Islet of Langerhans (tissue), 1 donor: ENCODE measurements around the gene PUDP.
"Not testable (repeated sequence)": the region's sequence is repeated elsewhere in the genome, so short reads cannot be mapped to it uniquely, and the experiment has no call there.

Source experiments
- FAIRE-seq: peaks from one replicate; lab custom pipeline; 2011; peaks lifted over from hg19 to GRCh38; lab: Jason Lieb, UNC

Gene PUDP

GRCh38 chrX:7109049-7109531 is 38.9 kb downstream of the PUDP start:
- no peak for FAIRE-seq

- FAIRE-seq = no peak
Measured at GRCh38 chrX:7108030-7108429, 39.9 kb downstream of the PUDP start.

GRCh38 chrX:7106649-7107048 is 41.3 kb downstream of the PUDP start:
- FAIRE-seq = no peak

- FAIRE-seq = peak; percentile 45
Measured at GRCh38 chrX:7102119-7102518, 45.8 kb downstream of the PUDP start.

GRCh38 chrX:7100022-7100421 is 47.9 kb downstream of the PUDP start:
- FAIRE-seq = no peak

- FAIRE-seq = not testable (repeated sequence)
Measured at GRCh38 chrX:7095657-7096056, 52.3 kb downstream of the PUDP start.

GRCh38 chrX:7093305-7093704 is 54.6 kb downstream of the PUDP start:
- no peak for FAIRE-seq

- FAIRE-seq = no peak
Measured at GRCh38 chrX:7092543-7092942, 55.4 kb downstream of the PUDP start.

GRCh38 chrX:7091923-7092322 is 56.0 kb downstream of the PUDP start:
- no peak for FAIRE-seq

- FAIRE-seq = no peak
Measured at GRCh38 chrX:7090641-7091040, 57.3 kb downstream of the PUDP start.

- FAIRE-seq = no peak
Measured at GRCh38 chrX:7088968-7089615, 58.9 kb downstream of the PUDP start.

GRCh38 chrX:7086384-7086783 is 61.6 kb downstream of the PUDP start:
- FAIRE-seq = no peak

- no peak for FAIRE-seq
Measured at GRCh38 chrX:7085879-7086278, 62.1 kb downstream of the PUDP start.

GRCh38 chrX:7084841-7085240 is 63.1 kb downstream of the PUDP start:
- FAIRE-seq = no peak

- no peak for FAIRE-seq
Measured at GRCh38 chrX:7083468-7084396, 64.2 kb downstream of the PUDP start.

GRCh38 chrX:7083021-7083420 is 64.9 kb downstream of the PUDP start:
- FAIRE-seq = no peak

- no peak for FAIRE-seq
Measured at GRCh38 chrX:7082556-7082955, 65.4 kb downstream of the PUDP start.

GRCh38 chrX:7077241-7078230 is 70.4 kb downstream of the PUDP start:
- FAIRE-seq = no peak

- FAIRE-seq = no peak
Measured at GRCh38 chrX:7076245-7076661, 71.7 kb downstream of the PUDP start.

- no peak for FAIRE-seq
Measured at GRCh38 chrX:7074908-7075204, 73.1 kb downstream of the PUDP start.

- FAIRE-seq = no peak
Measured at GRCh38 chrX:7074148-7074907, 73.6 kb downstream of the PUDP start.

GRCh38 chrX:7073336-7073735 is 74.6 kb downstream of the PUDP start:
- no peak for FAIRE-seq
